Stimulated activated CD4-positive, alpha-beta T cell treated with anti-CD3 and anti-CD28 coated beads, Interleukin-4, amount 100 ng/mL, for 24 hours (primary cell): ENCODE measurements around the gene ITCH.
"Not testable (repeated sequence)": the region's sequence is repeated elsewhere in the genome, so short reads cannot be mapped to it uniquely, and the experiment has no call there.

Source experiments
- DNase-seq: peaks from one replicate; pipeline ENCODE4 v3.0.0-alpha.2; 2020

ITCH gene

GRCh38 chr20:34514897-34515483 lies 151.9 kb downstream of the ITCH start:
- no peak for DNase-seq

GRCh38 chr20:34515484-34516246 lies 152.6 kb downstream of the ITCH start:
- DNase-seq: peak; percentile 73

DNA sequence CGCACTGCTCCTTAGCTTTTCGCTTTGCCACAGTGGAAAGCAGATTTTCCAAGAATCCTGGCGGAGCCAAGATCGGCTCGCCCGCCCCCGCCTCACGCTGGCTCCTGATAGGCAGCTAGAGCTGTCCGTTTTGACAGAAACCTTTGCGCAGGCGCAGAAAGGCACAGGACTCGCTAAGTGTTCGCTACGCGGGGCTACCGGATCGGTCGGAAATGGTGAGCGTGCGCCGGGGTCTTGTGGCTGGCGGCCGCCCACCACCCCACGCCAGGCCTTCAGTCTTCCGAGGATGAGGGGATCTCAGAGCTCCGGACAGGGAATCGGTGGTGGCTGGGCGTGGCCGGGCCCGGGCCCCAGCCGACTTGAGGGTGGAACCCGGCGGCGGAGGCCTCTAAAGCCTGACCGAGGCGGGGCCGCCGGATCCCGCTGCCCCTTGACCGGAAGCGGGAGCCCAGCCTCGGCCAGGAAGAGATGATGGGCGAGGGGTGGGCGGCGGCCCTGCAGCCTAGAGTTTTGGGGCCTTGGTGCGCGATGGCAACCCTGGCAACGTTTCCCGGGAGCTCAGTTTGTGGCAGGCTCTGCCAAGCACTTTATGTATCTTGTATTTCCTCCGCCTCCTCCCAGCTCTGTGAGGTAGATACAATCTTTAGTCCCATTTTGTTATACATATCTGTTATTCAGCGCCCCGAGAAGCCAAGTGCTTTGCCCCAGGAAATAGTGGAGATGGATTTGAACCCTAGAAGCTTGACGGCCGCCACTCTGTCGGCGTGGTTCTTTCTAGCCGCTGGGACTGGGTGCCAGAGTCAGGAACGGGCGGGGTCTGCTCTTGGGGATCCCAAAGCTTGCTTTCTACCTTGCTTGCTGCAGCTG lies 153.4 kb downstream of the ITCH start, which contains the start of gene DYNLRB1:
TSS of gene DYNLRB1 (plus strand) at position 176 of the 867 bp plus-strand sequence. CDS start at position 213, 37 bp downstream.
- peak; percentile 97 for DNase-seq

DNA sequence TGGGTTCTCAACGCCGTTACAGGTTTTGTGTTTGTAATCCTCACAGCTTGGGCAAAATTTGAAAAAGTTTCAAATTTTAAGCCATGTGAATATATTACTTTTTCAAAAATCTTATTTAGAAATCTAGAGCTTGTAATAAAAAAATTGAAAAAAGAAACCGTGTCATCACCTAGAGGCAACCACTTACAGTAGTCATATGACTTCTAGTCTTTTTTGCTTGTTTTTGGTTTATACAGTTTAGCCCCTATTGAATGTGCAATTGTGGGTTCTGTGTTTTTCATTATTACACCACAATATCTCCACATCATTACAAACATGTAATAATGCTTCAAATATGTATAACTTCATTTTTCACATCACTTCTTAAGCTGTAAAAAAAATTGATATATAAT lies 154.0 kb downstream of the ITCH start:
- DNase-seq: no peak

- not testable (repeated sequence) for DNase-seq
Measured at GRCh38 chr20:34518863-34519262, 155.8 kb downstream of the ITCH start.

DNA sequence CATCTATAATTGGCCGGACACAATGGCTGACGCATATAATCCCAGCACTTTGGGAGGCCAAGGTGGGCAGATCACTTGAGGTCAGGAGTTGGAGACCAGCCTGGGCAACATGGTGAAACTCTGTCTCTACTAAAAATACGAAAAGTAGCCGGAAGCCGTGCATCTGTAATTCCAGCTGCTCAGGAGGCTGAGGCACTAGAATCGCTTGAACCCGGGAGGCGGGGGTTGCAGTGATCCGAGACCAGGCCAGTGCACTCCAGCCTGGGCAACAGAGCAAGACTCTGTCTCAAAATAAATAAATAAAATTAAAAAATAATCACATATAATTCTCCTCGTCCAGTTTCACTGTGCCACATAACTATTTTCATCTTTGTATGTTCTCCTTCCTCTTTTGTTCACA lies 156.8 kb downstream of the ITCH start:
- DNase-seq: not testable (repeated sequence)

GRCh38 chr20:34522969-34523871 lies 160.1 kb downstream of the ITCH start:
- peak; percentile 53 for DNase-seq

- no peak for DNase-seq
Measured at GRCh38 chr20:34524426-34524825, 161.4 kb downstream of the ITCH start.

- no peak for DNase-seq
Measured at GRCh38 chr20:34525342-34525708, 162.3 kb downstream of the ITCH start.

DNA sequence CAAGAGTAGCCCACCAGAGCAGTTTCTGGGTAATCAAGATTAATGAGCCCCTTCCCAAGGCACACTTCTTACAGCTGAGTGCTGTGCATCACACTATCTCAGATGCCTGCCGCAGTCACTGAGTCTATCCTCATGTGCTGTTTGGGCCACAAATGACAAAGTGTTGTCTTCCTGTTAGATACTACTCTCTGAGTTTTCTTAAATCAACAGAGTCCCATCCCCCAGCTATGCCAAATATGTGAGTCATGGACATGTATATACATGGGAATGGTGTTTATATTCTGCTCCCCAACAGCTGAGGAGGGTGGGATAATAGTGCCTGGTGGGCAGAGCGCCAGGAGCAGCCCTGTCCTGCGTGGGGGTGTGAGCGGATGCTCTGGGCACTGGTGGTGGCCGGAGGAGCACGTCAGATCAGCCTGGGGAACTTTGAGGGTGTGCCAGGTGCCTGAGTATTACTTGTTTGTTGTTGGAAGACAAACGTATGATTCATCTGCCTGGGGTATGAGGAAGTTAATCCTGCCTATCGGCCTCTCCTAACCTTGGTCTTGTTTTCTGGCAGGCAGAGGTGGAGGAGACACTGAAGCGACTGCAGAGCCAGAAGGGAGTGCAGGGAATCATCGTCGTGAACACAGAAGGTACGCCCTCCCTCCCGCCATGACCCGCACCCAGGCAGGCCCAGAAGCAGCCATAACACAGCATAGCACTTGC lies 162.8 kb downstream of the ITCH start:
- no peak for DNase-seq

GRCh38 chr20:34526466-34526865 lies 163.4 kb downstream of the ITCH start:
- no peak for DNase-seq

GRCh38 chr20:34527016-34527415 lies 163.9 kb downstream of the ITCH start:
- DNase-seq: no peak

- DNase-seq: no peak
Measured at GRCh38 chr20:34528921-34529297, 165.8 kb downstream of the ITCH start.

- DNase-seq: no peak
Measured at GRCh38 chr20:34529742-34530141, 166.7 kb downstream of the ITCH start.

DNA sequence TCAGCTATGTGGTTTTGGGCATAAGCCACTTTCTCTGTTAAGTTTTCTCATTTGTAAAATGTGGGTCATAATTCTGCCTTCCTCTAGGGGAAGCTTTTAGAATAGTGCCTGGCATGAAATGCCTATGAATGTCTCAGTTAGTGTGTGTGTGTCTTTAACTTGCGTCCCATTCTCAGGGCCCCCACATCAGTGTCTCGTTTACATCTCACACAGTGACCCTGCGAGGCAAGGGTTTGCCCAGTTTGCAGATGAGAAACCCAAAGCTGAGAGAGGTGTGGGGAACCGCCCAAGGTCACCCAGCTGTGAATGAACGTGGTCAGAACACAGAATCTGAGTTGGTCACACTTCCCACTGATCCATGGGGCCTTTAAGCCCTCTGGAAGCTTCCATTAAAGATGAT lies 167.3 kb downstream of the ITCH start:
- DNase-seq: no peak

DNA sequence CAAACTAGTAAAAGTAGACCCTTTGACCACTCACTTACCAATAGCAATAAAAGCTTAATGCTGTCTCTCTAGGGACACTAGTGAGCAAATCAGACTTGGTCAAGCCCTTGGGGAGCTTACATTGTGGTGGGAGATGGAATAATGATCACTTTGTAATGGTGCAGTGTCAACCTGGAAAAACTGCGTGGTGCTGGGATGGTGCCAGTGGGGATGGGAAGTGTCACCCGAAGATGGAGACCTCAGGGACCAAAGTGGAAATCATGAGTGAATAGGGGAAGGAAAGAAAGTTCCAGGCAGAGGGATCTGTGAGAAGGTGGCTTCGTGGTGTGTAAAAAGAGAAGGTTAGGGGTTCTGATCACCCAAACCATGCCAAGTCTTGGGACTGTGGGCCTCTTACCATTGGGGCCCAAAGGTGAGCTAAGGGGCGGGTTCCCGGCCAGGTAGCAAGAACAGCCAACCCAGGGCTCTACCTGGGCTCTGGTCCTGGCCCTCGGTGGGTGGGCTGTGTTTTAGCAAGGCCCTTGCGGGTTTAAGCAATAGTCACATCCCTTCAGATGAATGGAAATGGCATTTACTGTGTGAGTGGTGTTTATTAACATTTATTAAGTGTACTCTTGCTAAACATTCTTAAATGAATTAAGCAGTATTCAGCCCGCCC lies 168.7 kb downstream of the ITCH start:
- no peak for DNase-seq

DNA sequence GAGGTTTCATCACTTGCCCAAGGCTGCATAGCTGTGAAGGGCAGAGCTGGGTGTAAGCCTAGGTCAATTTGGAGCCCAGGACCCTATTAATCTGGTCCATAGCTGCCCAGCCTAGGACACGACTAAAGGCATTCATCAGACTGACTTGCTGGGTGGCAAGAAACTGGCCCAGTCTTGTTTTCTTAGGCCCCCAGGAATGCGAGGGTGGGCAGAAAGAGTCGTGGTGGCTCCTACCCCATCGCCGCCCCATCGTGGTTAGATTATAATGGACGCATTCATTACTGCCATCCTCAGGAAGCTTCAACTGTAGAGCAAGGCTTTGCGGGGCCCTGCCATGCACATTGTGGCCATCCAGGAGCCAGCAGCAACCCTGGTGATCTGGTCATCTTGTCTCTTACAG lies 169.2 kb downstream of the ITCH start:
- no peak for DNase-seq

DNA sequence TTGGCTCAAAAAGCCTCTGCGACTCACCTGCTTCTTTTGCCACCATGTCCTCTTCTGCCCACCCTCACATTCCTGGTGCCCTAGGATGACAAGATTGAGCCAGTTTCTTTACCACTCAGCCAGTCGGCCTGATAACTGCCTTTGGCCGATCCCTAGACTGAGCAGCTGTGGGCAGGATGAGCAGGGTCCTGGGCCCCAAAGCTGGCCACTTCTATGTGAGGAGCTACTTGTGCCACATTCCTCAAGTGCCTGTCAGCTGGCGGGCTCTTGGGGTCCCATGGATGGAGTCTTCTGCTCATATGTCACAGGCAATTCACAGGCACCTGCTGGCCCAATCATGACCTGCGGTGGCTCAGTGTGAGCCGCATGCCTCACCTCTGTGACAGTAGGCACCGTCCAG lies 169.7 kb downstream of the ITCH start:
- DNase-seq: no peak

GRCh38 chr20:34534391-34535165 lies 171.5 kb downstream of the ITCH start:
- DNase-seq: no peak

DNA sequence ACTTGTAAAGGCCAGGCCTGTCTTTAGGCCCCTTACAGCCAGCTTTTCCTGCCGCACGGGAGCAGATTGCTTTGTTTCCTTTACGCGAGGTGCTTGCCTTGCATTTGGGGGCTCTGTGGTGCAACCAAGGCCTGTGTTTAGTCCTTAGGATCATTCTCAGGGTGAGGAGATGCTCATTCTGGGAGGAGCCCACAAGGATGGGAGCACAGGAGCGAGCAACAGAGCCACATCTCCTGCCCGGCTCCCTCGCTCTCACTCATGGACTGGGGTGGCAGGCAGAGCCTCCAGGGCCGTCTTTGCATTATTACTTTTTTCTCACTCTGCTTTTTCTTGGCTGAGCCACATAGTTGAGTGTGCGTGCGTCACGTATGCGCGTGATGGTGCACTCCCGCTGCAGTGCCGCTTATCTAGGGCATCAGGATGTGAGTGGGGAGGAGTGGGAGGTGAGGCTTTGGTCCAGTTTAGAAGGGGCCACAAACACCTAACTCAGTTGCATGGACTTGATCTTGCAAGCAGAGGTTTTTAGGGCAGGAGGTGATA lies 172.3 kb downstream of the ITCH start:
- DNase-seq: no peak
